ENCODE results near the gene TBC1D23. TPM values are rescaled to one million over a fixed set of nuclear protein-coding genes. Genes with fewer than 3 reads are reported as not detected.
"Not testable (repeated sequence)": the region's sequence is repeated elsewhere in the genome, so short reads cannot be mapped to it uniquely, and the experiment has no call there.

Gene TBC1D23
- total RNA-seq, 4 donors from 2014 or later = 21.2 to 32.8 (median 26.9) TPM

- Histone ChIP-seq H3K9me3 (no peaks in the 10 kb centered on the region), H3K27me3 (no peaks in the 10 kb centered on the region), H3K36me3 (peaks cover 0 to 40% (median 21%) of the 10 kb centered on the region in 4 donors), H3K4me3 (no peak overlapping the region), H3K4me1 (no peaks in the 10 kb centered on the region), H3K27ac (replicated peaks in 1 of 4) (no peak overlapping the region)
- DNase-seq (ENCODE audit: extremely low spot score) = no peak
- intact Hi-C loops (cut with DNase I) = no loop called here
- no peak for TF ChIP-seq CTCF (IDR thresholded peaks at IDR 0.05)
- no peak for TF ChIP-seq POLR2A (IDR thresholded peaks at IDR 0.05; ENCODE audit: low read depth)
- no peak for TF ChIP-seq POLR2AphosphoS5 (IDR thresholded peaks at IDR 0.05)
- no peak for TF ChIP-seq EP300 (IDR thresholded peaks at IDR 0.05)
Measured at GRCh38 chr3:100325827-100326226, 65.0 kb downstream of the TBC1D23 start.

GRCh38 chr3:100327377-100327776 is 66.6 kb downstream of the TBC1D23 start:
- intact Hi-C loops (cut with DNase I); H3K9me3 ChIP-seq; H3K4me3 ChIP-seq; H3K27me3 ChIP-seq; DNase-seq (ENCODE audit: extremely low spot score); H3K27ac ChIP-seq (replicated peaks in 1 of 4); H3K4me1 ChIP-seq: not testable (repeated sequence)
- H3K36me3 ChIP-seq = peaks cover 0 to 34% (median 13%) of the 10 kb centered on the region in 4 donors
- 93% methylated on average over 5 of the region's 5 CpGs for WGBS

- H3K4me3 ChIP-seq = no peak overlapping the region
- H3K4me1 ChIP-seq = peaks cover 4 to 8% (median 7%) of the 10 kb centered on the region in 4 donors
- intact Hi-C loops (cut with DNase I) = loop anchor here (10.0 kb wide), 1 partner anchor 505 kb away; no protein-coding TSS in a partner anchor
- H3K9me3 ChIP-seq = no peaks in the 10 kb centered on the region
- H3K27ac ChIP-seq (replicated peaks in 1 of 4) = no peak overlapping the region
- 91% methylated on average over 4 of the region's 4 CpGs for WGBS
- TF ChIP-seq EP300 (IDR thresholded peaks at IDR 0.05) = no peak
- TF ChIP-seq CTCF (IDR thresholded peaks at IDR 0.05) = no peak
- TF ChIP-seq POLR2AphosphoS5 (IDR thresholded peaks at IDR 0.05) = no peak
- no peaks in the 10 kb centered on the region for H3K27me3 ChIP-seq
- no peak for DNase-seq (ENCODE audit: extremely low spot score)
- peaks cover 0 to 24% (median 7%) of the 10 kb centered on the region in 4 donors for H3K36me3 ChIP-seq
Measured at GRCh38 chr3:100329800-100330489, 69.2 kb downstream of the TBC1D23 start.

- TF ChIP-seq CTCF (IDR thresholded peaks at IDR 0.05) = no peak
- no peak for TF ChIP-seq POLR2AphosphoS5 (IDR thresholded peaks at IDR 0.05)
- no peak for TF ChIP-seq EP300 (IDR thresholded peaks at IDR 0.05)
- TF ChIP-seq POLR2A (IDR thresholded peaks at IDR 0.05; ENCODE audit: low read depth) = no peak
- H3K4me3 ChIP-seq = no peak overlapping the region
- peaks cover 0 to 19% (median 7%) of the 10 kb centered on the region in 4 donors for H3K36me3 ChIP-seq
- H3K4me1 ChIP-seq = peaks cover 9 to 15% (median 13%) of the 10 kb centered on the region in 4 donors
- 96% methylated on average over 5 of the region's 5 CpGs for WGBS
- no peaks in the 10 kb centered on the region for H3K9me3 ChIP-seq
- no peak overlapping the region for H3K27ac ChIP-seq (replicated peaks in 1 of 4)
- DNase-seq (ENCODE audit: extremely low spot score) = no peak
- no peaks in the 10 kb centered on the region for H3K27me3 ChIP-seq
- intact Hi-C loops (cut with DNase I) = loop anchor here (10.0 kb wide), 1 partner anchor 506 kb away; no protein-coding TSS in a partner anchor
Measured at GRCh38 chr3:100330651-100331050, 69.9 kb downstream of the TBC1D23 start.

GRCh38 chr3:100331660-100332059 is 70.9 kb downstream of the TBC1D23 start:
- intact Hi-C loops (cut with DNase I) = loop anchor here (10.0 kb wide), 1 partner anchor 507 kb away; no protein-coding TSS in a partner anchor
- no peak for TF ChIP-seq CTCF (IDR thresholded peaks at IDR 0.05)
- TF ChIP-seq POLR2A (IDR thresholded peaks at IDR 0.05; ENCODE audit: low read depth) = no peak
- TF ChIP-seq EP300 (IDR thresholded peaks at IDR 0.05) = no peak
- no peak for TF ChIP-seq POLR2AphosphoS5 (IDR thresholded peaks at IDR 0.05)

More at GRCh38 chr3:100331660-100332059, 70.9 kb downstream of the TBC1D23 start:
- Histone ChIP-seq H3K36me3 (peaks cover 0 to 10% (median 3%) of the 10 kb centered on the region in 4 donors), H3K4me3 (no peak overlapping the region), H3K9me3 (no peaks in the 10 kb centered on the region), H3K27me3 (no peaks in the 10 kb centered on the region), H3K27ac (replicated peaks in 1 of 4) (no peak overlapping the region), H3K4me1 (peaks cover 9 to 20% (median 19%) of the 10 kb centered on the region in 4 donors)
- WGBS = 91% methylated on average over 4 of the region's 4 CpGs
- DNase-seq (ENCODE audit: extremely low spot score) = no peak

Measured in esophagus muscularis mucosa (tissue), 4 donors.